Measurements from ENCODE around the gene FAHD1. TPM values are rescaled to one million over a fixed set of nuclear protein-coding genes. Genes with fewer than 3 reads are reported as not detected.
"Not testable (repeated sequence)": the region's sequence is repeated elsewhere in the genome, so short reads cannot be mapped to it uniquely, and the experiment has no call there.

The FAHD1 gene
- polyA plus RNA-seq, 1 donor from 2014 or later, result 73.5 TPM

GRCh38 chr16:1874854-1875253 is 47.8 kb downstream of the FAHD1 start:
- no peaks in the 10 kb centered on the region for H3K36me3 ChIP-seq (ENCODE audit: insufficient read depth, low read length)
- H4K20me1 ChIP-seq (ENCODE audit: insufficient read depth), result no peaks in the 10 kb centered on the region
- H3K27me3 ChIP-seq (ENCODE audit: insufficient read depth, low read depth, low read length), result peaks cover 19% of the 10 kb centered on the region
- no peak overlapping the region for H2AFZ ChIP-seq (ENCODE audit: low read depth, low read length)
- H3K4me3 ChIP-seq (ENCODE audit: low read length), result no peak overlapping the region
- H3K79me2 ChIP-seq (replicated peaks; ENCODE audit: insufficient read depth, low read length), result no peaks in the 10 kb centered on the region
- H3K27ac ChIP-seq (ENCODE audit: low read length), result no peak overlapping the region
- TF ChIP-seq REST (IDR thresholded peaks at IDR 0.05; ENCODE audit: borderline replicate concordance), result no peak
- TF ChIP-seq TAF1 (IDR thresholded peaks at IDR 0.05; ENCODE audit: low read depth), result no peak
- TF ChIP-seq EP300 (conservative IDR thresholded peaks at IDR 0.05; ENCODE audit: poor library complexity, severe bottlenecking), result no peak
- TF ChIP-seq MXI1 (conservative IDR thresholded peaks at IDR 0.05; ENCODE audit: poor library complexity, severe bottlenecking), result no peak
- H3K9ac ChIP-seq (ENCODE audit: low read length), result no peak overlapping the region
- no peaks in the 10 kb centered on the region for H3K9me2 ChIP-seq (ENCODE audit: insufficient read depth, low read length)
- H3F3A ChIP-seq (ENCODE audit: insufficient read depth, low read length, poor library complexity, severe bottlenecking), result no peaks in the 10 kb centered on the region
- H3K4me2 ChIP-seq (ENCODE audit: low read length), result no peak overlapping the region
- H3K9me3 ChIP-seq (ENCODE audit: low read length), result no peaks in the 10 kb centered on the region

GRCh38 chr16:1876066-1876465 is 49.1 kb downstream of the FAHD1 start:
- not testable (repeated sequence) for H3K4me2 ChIP-seq (ENCODE audit: low read length); H3K9me2 ChIP-seq (ENCODE audit: insufficient read depth, low read length); H3K9me3 ChIP-seq (ENCODE audit: low read length); H3K4me3 ChIP-seq (ENCODE audit: low read length); H2AFZ ChIP-seq (ENCODE audit: low read depth, low read length); H4K20me1 ChIP-seq (ENCODE audit: insufficient read depth); H3F3A ChIP-seq (ENCODE audit: insufficient read depth, low read length, poor library complexity, severe bottlenecking); H3K36me3 ChIP-seq (ENCODE audit: insufficient read depth, low read length); H3K27ac ChIP-seq (ENCODE audit: low read length); H3K9ac ChIP-seq (ENCODE audit: low read length); H3K79me2 ChIP-seq (replicated peaks; ENCODE audit: insufficient read depth, low read length)
- peaks cover 19% of the 10 kb centered on the region for H3K27me3 ChIP-seq (ENCODE audit: insufficient read depth, low read depth, low read length)

- H3K4me3 ChIP-seq (ENCODE audit: low read length), result no peak overlapping the region
- TF ChIP-seq CTCF (IDR thresholded peaks at IDR 0.05; ENCODE audit: poor library complexity, severe bottlenecking) (no peak), POLR2AphosphoS5 (IDR thresholded peaks at IDR 0.05) (no peak), TAF1 (IDR thresholded peaks at IDR 0.05; ENCODE audit: low read depth) (no peak), EP300 (conservative IDR thresholded peaks at IDR 0.05; ENCODE audit: poor library complexity, severe bottlenecking) (no peak), EZH2 (IDR thresholded peaks at IDR 0.05; ENCODE audit: borderline replicate concordance, insufficient read depth, low read length, poor library complexity, severe bottlenecking) (no peak), REST (IDR thresholded peaks at IDR 0.05; ENCODE audit: borderline replicate concordance) (no peak), SMC3 (conservative IDR thresholded peaks at IDR 0.05; ENCODE audit: poor library complexity) (no peak), MXI1 (conservative IDR thresholded peaks at IDR 0.05; ENCODE audit: poor library complexity, severe bottlenecking) (no peak), RAD21 (conservative IDR thresholded peaks at IDR 0.05) (no peak)
- H3K9me2 ChIP-seq (ENCODE audit: insufficient read depth, low read length), result no peaks in the 10 kb centered on the region
- H3K9me3 ChIP-seq (ENCODE audit: low read length), result no peaks in the 10 kb centered on the region
- no peaks in the 10 kb centered on the region for H3F3A ChIP-seq (ENCODE audit: insufficient read depth, low read length, poor library complexity, severe bottlenecking)
- H3K9ac ChIP-seq (ENCODE audit: low read length), result no peak overlapping the region
- H2AFZ ChIP-seq (ENCODE audit: low read depth, low read length), result no peak overlapping the region
- H3K4me2 ChIP-seq (ENCODE audit: low read length), result no peak overlapping the region
- H4K20me1 ChIP-seq (ENCODE audit: insufficient read depth), result no peaks in the 10 kb centered on the region
- H3K79me2 ChIP-seq (replicated peaks; ENCODE audit: insufficient read depth, low read length), result no peaks in the 10 kb centered on the region
- H3K36me3 ChIP-seq (ENCODE audit: insufficient read depth, low read length), result no peaks in the 10 kb centered on the region
- H3K27me3 ChIP-seq (ENCODE audit: insufficient read depth, low read depth, low read length), result peaks cover 19% of the 10 kb centered on the region
- H3K27ac ChIP-seq (ENCODE audit: low read length), result no peak overlapping the region
Observed at GRCh38 chr16:1876468-1876867, 49.5 kb downstream of the FAHD1 start.

Data from neural cell (in vitro differentiated cells).